Tibial nerve (tissue), 3 donors: ENCODE measurements around the gene TRIM17.

Source experiments
- CTCF ChIP-seq, 5 experiments: fragments of 200-600 bp in 3 of 5; fragments of 450-650 bp in 2 of 5; sonication (generic) in 3 of 5; IDR thresholded peaks; one replicate each; pipeline ENCODE4 v1.5.1; 2016 to 2019; ENCODE audit warnings: antibody characterized with exemption in 5 of 5, mild to moderate bottlenecking in 3 of 5, moderate library complexity in 2 of 5
- POLR2A ChIP-seq, 2 donors: fragments of 450-650 bp; IDR thresholded peaks; one replicate each; pipeline ENCODE4 v1.6.1; 2017; ENCODE audit warnings: antibody characterized with exemption in 2 of 2, mild to moderate bottlenecking in 2 of 2, moderate library complexity in 2 of 2

GRCh38 chr1:228459091-228459993, 42.7 kb upstream of the TRIM17 start:
- TF ChIP-seq CTCF (IDR thresholded peaks at IDR 0.05) (peak; percentile 62 to 87 (median 80)), POLR2A (IDR thresholded peaks at IDR 0.05) (no peak)
